HepG2 (cell line): ENCODE results near the gene CAPG. TPM values are rescaled to one million over a fixed set of nuclear protein-coding genes. Genes with fewer than 3 reads are reported as not detected.

Experiments used
- ATAC-seq: fragments of 200-7000 bp; cut with Tn5 transposase; 3 replicates; pipeline ENCODE4 v1.9.1; 2020; ENCODE audit warnings: mild to moderate bottlenecking, moderate library complexity
- BruUV-seq: library from RNA; stranded (reverse); fragments of 400-500 nt; replicated peaks from 2 replicates; lab custom pipeline; 2021; lab: Mats Ljungman, UMichigan
- CTCF ChIA-PET: fragments of 300-600 bp; formaldehyde crosslinking; extraction: SDS; loops from one replicate; lab custom pipeline; 2021; ENCODE audit warnings: low total read pairs, inconsistent platforms, low intra/inter-chr PET ratio; lab: Yijun Ruan, JAX
- POLR2A ChIA-PET: fragments of 350-600 bp; sonication (Branson Sonifier 250); formaldehyde crosslinking; loops from one replicate; lab custom pipeline; 2020; ENCODE audit warnings: antibody characterized with exemption, inconsistent platforms; lab: Yijun Ruan, JAX
- DNase-seq: peaks from one replicate; pipeline ENCODE4 v3.0.0-alpha.2; 2015; ENCODE audit warnings: low spot score
- FAIRE-seq: peaks from 3 replicates; lab custom pipeline; 2011; peaks lifted over from hg19 to GRCh38; lab: Jason Lieb, UNC
- H2AFZ ChIP-seq: one replicate; pipeline ENCODE4 v1.6.1; 2011; ENCODE audit warnings: low read length, inconsistent platforms
- H3K27ac ChIP-seq: fragments of 300-600 bp; 3 replicates; pipeline ENCODE4 v1.8.0; 2011; ENCODE audit warnings: mixed run types, mild to moderate bottlenecking, mixed read lengths, low read length, inconsistent platforms; ENCODE audit not compliant: insufficient read depth; ENCODE audit errors: extremely low read length
- H3K27me3 ChIP-seq, 2 experiments: fragments of 200-600 bp in 1 of 2; 2 replicates in 1 of 2; 3 replicates in 1 of 2; pipeline versions ENCODE4 v1.6.0 to v1.8.0; 2011; ENCODE audit warnings: low read length in 2 of 2, mild to moderate bottlenecking in 2 of 2, moderate library complexity in 2 of 2, inconsistent platforms in 1 of 2; ENCODE audit not compliant: insufficient read depth in 2 of 2, control insufficient read depth in 1 of 2
- H3K36me3 ChIP-seq, 2 experiments: fragments of 200-600 bp in 1 of 2; replicated peaks in 1 of 2; 2 replicates in 1 of 2; 3 replicates in 1 of 2; pipeline versions ENCODE4 v1.5.1 to v1.8.0; 2011; ENCODE audit warnings: low read length in 2 of 2, inconsistent platforms in 1 of 2; ENCODE audit not compliant: insufficient read depth in 2 of 2, control insufficient read depth in 1 of 2
- H3K4me1 ChIP-seq: 2 replicates; pipeline ENCODE4 v1.5.1; 2012; ENCODE audit warnings: low read length, inconsistent platforms; ENCODE audit not compliant: insufficient read depth
- H3K4me2 ChIP-seq: 2 replicates; pipeline ENCODE4 v1.6.0; 2011; ENCODE audit warnings: low read depth, low read length, inconsistent platforms
- H3K4me3 ChIP-seq, 3 experiments: fragments of 200-600 bp in 1 of 3; sonication (generic), shearing (Covaris generic) in 1 of 3; replicated peaks in 1 of 3; 2 replicates each; pipeline ENCODE4 v1.5.1; 2011 to 2016; ENCODE audit warnings: low read length in 3 of 3, inconsistent platforms in 2 of 3, low read depth in 2 of 3, mild to moderate bottlenecking in 2 of 3, control low read depth in 1 of 3, mixed read lengths in 1 of 3; ENCODE audit not compliant: insufficient read depth in 1 of 3
- H3K79me2 ChIP-seq: one replicate; pipeline ENCODE4 v1.6.1; 2011; ENCODE audit warnings: low read length, inconsistent platforms; ENCODE audit not compliant: insufficient read depth
- H3K9ac ChIP-seq: 2 replicates; pipeline ENCODE4 v1.6.0; 2011; ENCODE audit warnings: mild to moderate bottlenecking, low read depth, low read length, inconsistent platforms; ENCODE audit not compliant: insufficient read depth
- H3K9me3 ChIP-seq: 2 replicates; pipeline ENCODE4 v1.5.1; 2012; ENCODE audit warnings: mild to moderate bottlenecking, low read length
- H4K20me1 ChIP-seq: 2 replicates; pipeline ENCODE4 v1.6.0; 2011; ENCODE audit warnings: inconsistent platforms, mild to moderate bottlenecking, low read length, moderate library complexity; ENCODE audit not compliant: insufficient read depth
- CEBPG ChIP-seq: IDR thresholded peaks from 2 replicates; pipeline ENCODE4 v1.6.1; 2016
- MBD4 ChIP-seq: IDR thresholded peaks from 2 replicates; pipeline ENCODE4 v1.6.1; 2012; ENCODE audit warnings: low read length, inconsistent platforms, borderline replicate concordance
- MTF1 ChIP-seq: sonication (generic); formaldehyde crosslinking; IDR thresholded peaks from 2 replicates; pipeline ENCODE4 v1.5.0; 2020; ENCODE audit warnings: missing genetic modification reagents
- MYC ChIP-seq: sonication (generic); formaldehyde crosslinking; IDR thresholded peaks from 2 replicates; pipeline ENCODE4 v1.9.0; 2021; ENCODE audit warnings: missing genetic modification reagents, borderline replicate concordance
- MZF1 ChIP-seq: sonication (generic); formaldehyde crosslinking; IDR thresholded peaks from 2 replicates; pipeline ENCODE4 v1.8.1; 2023; ENCODE audit warnings: mild to moderate bottlenecking, missing genetic modification reagents, borderline replicate concordance
- NR2F1 ChIP-seq, 2 experiments: fragments of 450-650 bp in 1 of 2; formaldehyde crosslinking in 1 of 2; IDR thresholded peaks; 2 replicates each; pipeline versions ENCODE4 v1.5.0 to v1.6.1; 2016 to 2020; ENCODE audit warnings: mild to moderate bottlenecking in 1 of 2, missing compliant biosample characterization in 1 of 2, missing genetic modification reagents in 1 of 2, moderate library complexity in 1 of 2
- PREB ChIP-seq: sonication (generic); formaldehyde crosslinking; IDR thresholded peaks from 2 replicates; pipeline ENCODE4 v1.4.0; 2020; ENCODE audit warnings: missing genetic modification reagents
- RFXAP ChIP-seq: sonication (generic); formaldehyde crosslinking; IDR thresholded peaks from 2 replicates; pipeline ENCODE4 v1.4.0; 2020; ENCODE audit warnings: missing genetic modification reagents, borderline replicate concordance
- SIN3A ChIP-seq: IDR thresholded peaks from 2 replicates; pipeline ENCODE4 v1.6.1; 2011; ENCODE audit warnings: low read depth, mild to moderate bottlenecking, control low read depth, low read length, borderline replicate concordance
- SOX5 ChIP-seq: IDR thresholded peaks from 2 replicates; pipeline ENCODE4 v1.6.1; 2016; ENCODE audit warnings: borderline replicate concordance
- THAP9 ChIP-seq: sonication (generic); formaldehyde crosslinking; IDR thresholded peaks from 2 replicates; pipeline ENCODE4; 2020; ENCODE audit warnings: missing genetic modification reagents, mild to moderate bottlenecking, borderline replicate concordance
- TOE1 ChIP-seq: sonication (generic); formaldehyde crosslinking; IDR thresholded peaks from 2 replicates; pipeline ENCODE4 v1.4.0; 2020; ENCODE audit warnings: mild to moderate bottlenecking, missing genetic modification reagents
- ZBTB3 ChIP-seq: sonication (generic); formaldehyde crosslinking; IDR thresholded peaks from 2 replicates; pipeline ENCODE4 v1.4.0; 2020; ENCODE audit warnings: low read depth, mild to moderate bottlenecking, moderate library complexity, missing genetic modification reagents, borderline replicate concordance
- ZNF564 ChIP-seq: sonication (generic); formaldehyde crosslinking; IDR thresholded peaks from 2 replicates; pipeline ENCODE4 v1.8.1; 2023; ENCODE audit warnings: mild to moderate bottlenecking, missing genetic modification reagents
- ZNF572 ChIP-seq: sonication (generic); formaldehyde crosslinking; IDR thresholded peaks from 2 replicates; pipeline ENCODE4 v1.5.1; 2020; ENCODE audit warnings: mild to moderate bottlenecking, missing genetic modification reagents
- ZNF605 ChIP-seq: sonication (generic); formaldehyde crosslinking; IDR thresholded peaks from 2 replicates; pipeline ENCODE4 v1.8.0; 2022; ENCODE audit warnings: mild to moderate bottlenecking, missing genetic modification reagents
- ZNF670 ChIP-seq: sonication (generic); formaldehyde crosslinking; IDR thresholded peaks from 2 replicates; pipeline ENCODE4 v1.8.0; 2022; ENCODE audit warnings: mild to moderate bottlenecking, missing genetic modification reagents, borderline replicate concordance
- ZNF737 ChIP-seq: sonication (generic); formaldehyde crosslinking; IDR thresholded peaks from 2 replicates; pipeline ENCODE4 v1.5.0; 2020; ENCODE audit warnings: missing genetic modification reagents, mild to moderate bottlenecking, borderline replicate concordance
- WGBS: methylation state at CpG from one replicate; pipeline ENCODE4 v1.1.6; 2017; ENCODE audit warnings: low lambda C conversion rate; 5-methylcytosine and 5-hydroxymethylcytosine counted together
- in situ Hi-C: cut with HindIII; loops from 2 replicates; pipeline ENCODE4 v1.10.0; 2017; ENCODE audit warnings: low pct_unique_long_range_greater_than_20kb; ENCODE audit not compliant: extremely low pct_ligation_motif_present
- intact Hi-C: fragments of 100-400 bp; cut with micrococcal nuclease; formaldehyde crosslinking; loops from one replicate; pipeline ENCODE4 v1.10.0; 2022; ENCODE audit not compliant: unreplicated experiment
- polyA plus RNA-seq, 8 experiments: library from polyadenylated mRNA; depleted of rRNA in 3 of 8; stranded (reverse) in 7 of 8; unstranded in 1 of 8; fragments of >200 nt; fragmentation: Illumina TruSeq in 4 of 8; extraction: Trizol in 4 of 8; gene quantifications; 2 replicates each; pipeline versions ENCODE4 v1.2.1 to v1.2.3, GENCODE V29; 2011 to 2016; ENCODE audit warnings: low read depth in 4 of 8, missing spikeins in 1 of 8, mixed read lengths in 1 of 8; ENCODE audit not compliant: insufficient read depth in 1 of 8
- total RNA-seq, 5 experiments: library from RNA; depleted of rRNA; stranded (reverse); fragments of >200 nt; fragmentation: Illumina TruSeq; extraction: Trizol; gene quantifications; 2 replicates each; pipeline ENCODE4 v1.2.3, GENCODE V29; 2016; ENCODE audit warnings: low read depth in 1 of 5

The CAPG gene
- total and polyA plus RNA-seq, 2 of the 13 experiments (the other 11 are each of a cell fraction or from before 2014, with no cell fraction given), result 12.7 to 18.2 TPM

GRCh38 chr2:85437488-85438200 is 27.5 kb upstream of the CAPG start (continued):
- no peak for TF ChIP-seq TOE1 (CRISPR knock-in tag)
- TF ChIP-seq, all 625 proteins: peak for 0

GRCh38 chr2:85436836-85437487 is 26.8 kb upstream of the CAPG start:
- H3K9me3 ChIP-seq, result no peaks in the 10 kb centered on the region
- POLR2A ChIA-PET, result interaction anchor here (0.9 to 5.3 kb wide), 3 partner anchors 9 to 101 kb away, joined by 5 to 26 read pairs (median 5); partner anchors contain the start of gene MAT2A
- no peak for DNase-seq
- H3K4me2 ChIP-seq, result peak overlapping the region; percentile 22; the same call in 1 of the 2 replicates
- TF ChIP-seq THAP9 (CRISPR knock-in tag) (0 out of 2 replicates have a peak, but pooled peaks have one; percentile 31), NR2F1 (CRISPR knock-in tag; IDR thresholded peaks at IDR 0.05) (no peak), SOX5 (CRISPR knock-in tag) (no peak), ZNF564 (CRISPR knock-in tag) (no peak), ZNF737 (CRISPR knock-in tag) (no peak), ZNF605 (CRISPR knock-in tag) (peak; percentile 53; the same call in 1 of the 2 replicates), CEBPG (CRISPR knock-in tag) (no peak), ZNF670 (CRISPR knock-in tag) (no peak), MZF1 (CRISPR knock-in tag) (no peak), MTF1 (CRISPR knock-in tag) (no peak), SIN3A (no peak), PREB (CRISPR knock-in tag) (no peak), ZBTB3 (no peak), RFXAP (CRISPR knock-in tag) (no peak), MYC (CRISPR knock-in tag) (no peak), ZNF572 (CRISPR knock-in tag) (no peak), MBD4 (no peak)
- TF ChIP-seq, all 625 proteins: peak for 2
- 17% methylated on average over 10 of the region's 10 CpGs for WGBS
- Histone ChIP-seq H3K4me1 (peaks cover 31% of the 10 kb centered on the region), H3K9ac (no peak overlapping the region), H3K36me3 (no peaks in the 10 kb centered on the region), H3K27ac (no peak overlapping the region), H3K27me3 (peaks cover 9 to 68% of the 10 kb centered on the region in 2 experiments), H3K79me2 (no peaks in the 10 kb centered on the region), H4K20me1 (no peaks in the 10 kb centered on the region), H2AFZ (no peak overlapping the region), H3K4me3 (no peak overlapping the region)
- FAIRE-seq, result no peak
- ATAC-seq, result peak; percentile 14
- no TSS peak for BruUV-seq
- intact Hi-C loops (no loop called here), in situ Hi-C loops (no loop called here)
- CTCF ChIA-PET, result no interaction called here
